Measurements from ENCODE around the gene HLCS. TPM values are rescaled to one million over a fixed set of nuclear protein-coding genes. Genes with fewer than 3 reads are reported as not detected.

HLCS gene
- polyA plus RNA-seq, 1 donor (not counting 4 experiments of a cell fraction or from before 2014, with no cell fraction given), result 11.5 TPM

- no peak overlapping the region for H3K4me2 ChIP-seq (ENCODE audit: control insufficient read depth, extremely low read depth, insufficient read depth, low read depth, low read length)
- no peak for DNase-seq (ENCODE audit: low read depth, low spot score)
- H3K27me3 ChIP-seq (ENCODE audit: control insufficient read depth, extremely low read depth, insufficient read depth, low read length), result no peaks in the 10 kb centered on the region
- no peaks in the 10 kb centered on the region for H3K9me3 ChIP-seq (ENCODE audit: control insufficient read depth, low read depth, low read length)
- no peaks in the 10 kb centered on the region for H3K36me3 ChIP-seq (ENCODE audit: control insufficient read depth in 2 of 2, extremely low read depth in 1 of 2, insufficient read depth in 2 of 2, low read length in 2 of 2)
- H3K4me1 ChIP-seq (ENCODE audit: control insufficient read depth, extremely low read depth, insufficient read depth, low read length), result peaks cover 23% of the 10 kb centered on the region
- H4K20me1 ChIP-seq (ENCODE audit: control insufficient read depth, extremely low read depth, insufficient read depth, low read length), result no peaks in the 10 kb centered on the region
- no peak overlapping the region for H3K27ac ChIP-seq (ENCODE audit: control insufficient read depth, insufficient read depth, low read length)
- H3K4me3 ChIP-seq (ENCODE audit: control insufficient read depth in 2 of 3, extremely low read depth in 1 of 3, insufficient read depth in 2 of 3, low read depth in 1 of 3, low read length in 3 of 3), result no peak overlapping the region
- FAIRE-seq, result no peak
- no peak overlapping the region for H3K9ac ChIP-seq (ENCODE audit: control insufficient read depth, extremely low read depth, insufficient read depth, low read length)
- dilution Hi-C loops (cut with MboI; ENCODE audit: extremely low pct_ligation_motif_present, low sequenced_read_pairs), result no loop called here
- H3K79me2 ChIP-seq (ENCODE audit: control insufficient read depth, insufficient read depth, low read length), result no peaks in the 10 kb centered on the region
- no peak overlapping the region for H2AFZ ChIP-seq (ENCODE audit: control insufficient read depth, low read length)
- no peaks in the 10 kb centered on the region for H3K9me1 ChIP-seq (ENCODE audit: control insufficient read depth, extremely low read depth, insufficient read depth, low read length)
- no peak for TF ChIP-seq EZH2 (IDR thresholded peaks at IDR 0.05; ENCODE audit: low read length)
- TF ChIP-seq, protein P1, sequence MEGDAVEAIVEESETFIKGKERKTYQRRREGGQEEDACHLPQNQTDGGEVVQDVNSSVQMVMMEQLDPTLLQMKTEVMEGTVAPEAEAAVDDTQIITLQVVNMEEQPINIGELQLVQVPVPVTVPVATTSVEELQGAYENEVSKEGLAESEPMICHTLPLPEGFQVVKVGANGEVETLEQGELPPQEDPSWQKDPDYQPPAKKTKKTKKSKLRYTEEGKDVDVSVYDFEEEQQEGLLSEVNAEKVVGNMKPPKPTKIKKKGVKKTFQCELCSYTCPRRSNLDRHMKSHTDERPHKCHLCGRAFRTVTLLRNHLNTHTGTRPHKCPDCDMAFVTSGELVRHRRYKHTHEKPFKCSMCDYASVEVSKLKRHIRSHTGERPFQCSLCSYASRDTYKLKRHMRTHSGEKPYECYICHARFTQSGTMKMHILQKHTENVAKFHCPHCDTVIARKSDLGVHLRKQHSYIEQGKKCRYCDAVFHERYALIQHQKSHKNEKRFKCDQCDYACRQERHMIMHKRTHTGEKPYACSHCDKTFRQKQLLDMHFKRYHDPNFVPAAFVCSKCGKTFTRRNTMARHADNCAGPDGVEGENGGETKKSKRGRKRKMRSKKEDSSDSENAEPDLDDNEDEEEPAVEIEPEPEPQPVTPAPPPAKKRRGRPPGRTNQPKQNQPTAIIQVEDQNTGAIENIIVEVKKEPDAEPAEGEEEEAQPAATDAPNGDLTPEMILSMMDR (optimal IDR thresholded peaks at IDR 0.05 in 1 of 3, IDR thresholded peaks at IDR 0.05 in 1 of 3, conservative IDR thresholded peaks at IDR 0.05 in 1 of 3; ENCODE audit: extremely low read depth in 1 of 3, insufficient read depth in 2 of 3, low read length in 3 of 3), result no peak
These were observed 52.0 kb downstream of the HLCS start for GRCh38 chr21:36914244-36915013.

- no peaks in the 10 kb centered on the region for H3K9me3 ChIP-seq (ENCODE audit: control insufficient read depth, low read depth, low read length)
- DNase-seq (ENCODE audit: low read depth, low spot score), result no peak
- H3K4me1 ChIP-seq (ENCODE audit: control insufficient read depth, extremely low read depth, insufficient read depth, low read length), result peaks cover 28% of the 10 kb centered on the region
- H3K4me2 ChIP-seq (ENCODE audit: control insufficient read depth, extremely low read depth, insufficient read depth, low read depth, low read length), result no peak overlapping the region
- no peaks in the 10 kb centered on the region for H3K79me2 ChIP-seq (ENCODE audit: control insufficient read depth, insufficient read depth, low read length)
- no peaks in the 10 kb centered on the region for H4K20me1 ChIP-seq (ENCODE audit: control insufficient read depth, extremely low read depth, insufficient read depth, low read length)
- no peak overlapping the region for H2AFZ ChIP-seq (ENCODE audit: control insufficient read depth, low read length)
- FAIRE-seq, result no peak
- no peak overlapping the region for H3K9ac ChIP-seq (ENCODE audit: control insufficient read depth, extremely low read depth, insufficient read depth, low read length)
- no peaks in the 10 kb centered on the region for H3K9me1 ChIP-seq (ENCODE audit: control insufficient read depth, extremely low read depth, insufficient read depth, low read length)
- no peaks in the 10 kb centered on the region for H3K36me3 ChIP-seq (ENCODE audit: control insufficient read depth in 2 of 2, extremely low read depth in 1 of 2, insufficient read depth in 2 of 2, low read length in 2 of 2)
- H3K4me3 ChIP-seq (ENCODE audit: control insufficient read depth in 2 of 3, extremely low read depth in 1 of 3, insufficient read depth in 2 of 3, low read depth in 1 of 3, low read length in 3 of 3), result no peak overlapping the region
- no peak overlapping the region for H3K27ac ChIP-seq (ENCODE audit: control insufficient read depth, insufficient read depth, low read length)
- TF ChIP-seq, protein P1 (optimal IDR thresholded peaks at IDR 0.05 in 1 of 3, IDR thresholded peaks at IDR 0.05 in 1 of 3, conservative IDR thresholded peaks at IDR 0.05 in 1 of 3; ENCODE audit: extremely low read depth in 1 of 3, insufficient read depth in 2 of 3, low read length in 3 of 3), result no peak
- dilution Hi-C loops (cut with MboI; ENCODE audit: extremely low pct_ligation_motif_present, low sequenced_read_pairs), result no loop called here
- H3K27me3 ChIP-seq (ENCODE audit: control insufficient read depth, extremely low read depth, insufficient read depth, low read length), result no peaks in the 10 kb centered on the region
These were observed 53.0 kb downstream of the HLCS start for GRCh38 chr21:36913247-36914169.
